HG02623 (cell line): ENCODE data around the gene ITPR3.

Source experiments
- ATAC-seq: cut with Tn5 transposase; IDR thresholded peaks from one replicate; pipeline ENCODE4 v1.9.1; 2021; ENCODE audit warnings: moderate library complexity; ENCODE audit not compliant: unreplicated experiment

ITPR3 gene

GRCh38 chr6:33727932-33728331, 106.8 kb downstream of the ITPR3 start:
- ATAC-seq: no peak

GRCh38 chr6:33728438-33728837, 107.3 kb downstream of the ITPR3 start:
- ATAC-seq: no peak

- ATAC-seq: no peak
These were observed 107.9 kb downstream of the ITPR3 start for GRCh38 chr6:33729059-33729458.

- ATAC-seq: no peak
These were observed 109.5 kb downstream of the ITPR3 start for GRCh38 chr6:33730611-33731010.

- ATAC-seq: no peak
These were observed 109.9 kb downstream of the ITPR3 start for GRCh38 chr6:33731035-33731434.

- no peak for ATAC-seq
These were observed 110.7 kb downstream of the ITPR3 start for GRCh38 chr6:33731751-33732282.

- ATAC-seq: no peak
These were observed 111.3 kb downstream of the ITPR3 start for GRCh38 chr6:33732385-33732784.

- no peak for ATAC-seq
These were observed 111.9 kb downstream of the ITPR3 start for GRCh38 chr6:33732817-33733708.

- no peak for ATAC-seq
These were observed 112.5 kb downstream of the ITPR3 start for GRCh38 chr6:33733709-33734007.

- no peak for ATAC-seq
These were observed 114.1 kb downstream of the ITPR3 start for GRCh38 chr6:33735216-33735615.

- no peak for ATAC-seq
These were observed 116.3 kb downstream of the ITPR3 start for GRCh38 chr6:33737267-33738026.

- no peak for ATAC-seq
These were observed 117.0 kb downstream of the ITPR3 start for GRCh38 chr6:33738153-33738552.

GRCh38 chr6:33738879-33739278, 117.8 kb downstream of the ITPR3 start:
- no peak for ATAC-seq

- no peak for ATAC-seq
These were observed 118.4 kb downstream of the ITPR3 start for GRCh38 chr6:33739571-33739970.

GRCh38 chr6:33740204-33740608, 119.1 kb downstream of the ITPR3 start:
- ATAC-seq: no peak

GRCh38 chr6:33740794-33741193, 119.7 kb downstream of the ITPR3 start:
- ATAC-seq: no peak

GRCh38 chr6:33742092-33742491, 121.0 kb downstream of the ITPR3 start:
- no peak for ATAC-seq

- ATAC-seq: no peak
These were observed 121.7 kb downstream of the ITPR3 start for GRCh38 chr6:33742837-33743236.

- no peak for ATAC-seq
These were observed 123.1 kb downstream of the ITPR3 start for GRCh38 chr6:33744001-33744848.

GRCh38 chr6:33744895-33745546, 123.9 kb downstream of the ITPR3 start:
- no peak for ATAC-seq

GRCh38 chr6:33745548-33745947, 124.4 kb downstream of the ITPR3 start:
- no peak for ATAC-seq
